ENCODE results near the gene TLL2. TPM values are rescaled to one million over a fixed set of nuclear protein-coding genes. Genes with fewer than 3 reads are reported as not detected.

The TLL2 gene
- polyA plus RNA-seq, 2 of the 4 experiments (the other 2 are of a cell fraction), result 0.08 to 0.13 TPM

- POLR2A ChIA-PET, result no interaction called here
- DNase-seq (ENCODE audit: low read depth in 1 of 2, low spot score in 1 of 2), result no peak
- H3K4me3 ChIP-seq, result no peak overlapping the region
- no peak for ATAC-seq
- CTCF ChIA-PET, result interaction anchor here (1.1 to 3.2 kb wide), 5 partner anchors 21 to 828 kb away, joined by 3 to 10 read pairs (median 6); partner anchors contain the start of gene TLL2
- TF ChIP-seq CHD4 (IDR thresholded peaks at IDR 0.05; ENCODE audit: borderline replicate concordance) (no peak), SREBF2 (IDR thresholded peaks at IDR 0.05) (no peak), RCOR1 (IDR thresholded peaks at IDR 0.05; ENCODE audit: low read depth, low read length) (no peak), ZC3H11A (IDR thresholded peaks at IDR 0.05) (no peak), ESRRA (IDR thresholded peaks at IDR 0.05; ENCODE audit: borderline replicate concordance, low read length) (no peak), HOXA7 (CRISPR knock-in tag; IDR thresholded peaks at IDR 0.05) (no peak)
- no peaks in the 10 kb centered on the region for H3K9me3 ChIP-seq
- 95% methylated on average over 5 of the region's 5 CpGs for WGBS (ENCODE audit: missing lambda C conversion rate)
- FAIRE-seq, result no peak
- no peak overlapping the region for H3K4me2 ChIP-seq
- H3K4me1 ChIP-seq, result peaks cover 13% of the 10 kb centered on the region; the same call in 1 of the 3 replicates
- H3K27ac ChIP-seq, result no peak overlapping the region
These were observed 144.8 kb downstream of the TLL2 start for GRCh38 chr10:96368971-96369370.

- H3K9me3 ChIP-seq, result no peaks in the 10 kb centered on the region
- no peak for TF ChIP-seq HOXB13 (CRISPR knock-in tag; IDR thresholded peaks at IDR 0.05; ENCODE audit: low read depth)
- no peak for TF ChIP-seq JUN (IDR thresholded peaks at IDR 0.05)
- no peak for TF ChIP-seq CHD4 (IDR thresholded peaks at IDR 0.05; ENCODE audit: borderline replicate concordance)
- TF ChIP-seq CBX8 (IDR thresholded peaks at IDR 0.05), result no peak
- TF ChIP-seq MAZ (IDR thresholded peaks at IDR 0.05; ENCODE audit: borderline replicate concordance, low read depth, low read length), result no peak
- TF ChIP-seq USF2 (IDR thresholded peaks at IDR 0.05), result no peak
- no peak for TF ChIP-seq REST (IDR thresholded peaks at IDR 0.05)
- no peak for TF ChIP-seq GATA3 (IDR thresholded peaks at IDR 0.05; ENCODE audit: borderline replicate concordance)
- TF ChIP-seq POLR2AphosphoS2 (conservative IDR thresholded peaks at IDR 0.05; ENCODE audit: low read length), result no peak
- TF ChIP-seq CBX2 (IDR thresholded peaks at IDR 0.05; ENCODE audit: borderline replicate concordance, low read depth), result no peak
- no peak for TF ChIP-seq HDAC2 (IDR thresholded peaks at IDR 0.05)
- no peak for TF ChIP-seq EHF (CRISPR knock-in tag; IDR thresholded peaks at IDR 0.05)
- no peak for TF ChIP-seq POLR2A (IDR thresholded peaks at IDR 0.05; ENCODE audit: low read length)
- CTCF ChIA-PET, result interaction anchor here (0.8 to 1.9 kb wide), 2 partner anchors 8 to 28 kb away, joined by 3 to 5 read pairs; no protein-coding TSS in a partner anchor
- no peak for FAIRE-seq
- WGBS (ENCODE audit: missing lambda C conversion rate), result 62% methylated on average over 4 of the region's 4 CpGs
- no peak for ATAC-seq
- no peak overlapping the region for H3K4me3 ChIP-seq
- no peak for DNase-seq (ENCODE audit: low read depth in 1 of 2, low spot score in 1 of 2)
- H3K4me1 ChIP-seq, result peaks cover 13% of the 10 kb centered on the region; the same call in 1 of the 3 replicates
- H3K4me2 ChIP-seq, result no peak overlapping the region
- H3K27ac ChIP-seq, result no peak overlapping the region
- POLR2A ChIA-PET, result interaction anchor here (0.6 kb wide), 1 partner anchor 942 kb away, joined by 3 read pairs; no protein-coding TSS in a partner anchor
These were observed 146.3 kb downstream of the TLL2 start for GRCh38 chr10:96367470-96367869.

GRCh38 chr10:96366508-96366907, 147.2 kb downstream of the TLL2 start:
- ChIA-PET POLR2A (no interaction called here), CTCF (interaction anchor here (1.0 to 3.0 kb wide), 8 partner anchors 8 to 190 kb away, joined by 3 to 22 read pairs (median 4); no protein-coding TSS in a partner anchor)
- 27% methylated on average over 3 of the region's 3 CpGs for WGBS (ENCODE audit: missing lambda C conversion rate)
- Histone ChIP-seq H3K4me1 (peaks cover 13% of the 10 kb centered on the region; the same call in 1 of the 3 replicates), H3K27ac (no peak overlapping the region), H3K9me3 (no peaks in the 10 kb centered on the region), H3K4me3 (no peak overlapping the region), H3K4me2 (no peak overlapping the region)
- FAIRE-seq, result no peak
- no peak for DNase-seq (ENCODE audit: low read depth in 1 of 2, low spot score in 1 of 2)
- no peak for ATAC-seq
- no peak for TF ChIP-seq RAD21 (conservative IDR thresholded peaks at IDR 0.05 in 1 of 2, IDR thresholded peaks at IDR 0.05 in 1 of 2)
- no peak for TF ChIP-seq GATA3 (IDR thresholded peaks at IDR 0.05; ENCODE audit: borderline replicate concordance)
- no peak for TF ChIP-seq HOXA7 (CRISPR knock-in tag; IDR thresholded peaks at IDR 0.05)
- TF ChIP-seq KDM1A (IDR thresholded peaks at IDR 0.05; ENCODE audit: low read depth), result no peak
- no peak for TF ChIP-seq HOXB5 (CRISPR knock-in tag; IDR thresholded peaks at IDR 0.05)
